NT2/D1 (cell line): ENCODE results near the gene TRIM69.
"Not testable (repeated sequence)": the region's sequence is repeated elsewhere in the genome, so short reads cannot be mapped to it uniquely, and the experiment has no call there.

Experiments used
- SUZ12 ChIP-seq: IDR thresholded peaks from 2 replicates; pipeline ENCODE4 v1.6.1; 2011; ENCODE audit not compliant: insufficient read length, insufficient read depth; ENCODE audit errors: extremely low read depth
- YY1 ChIP-seq: IDR thresholded peaks from 2 replicates; pipeline ENCODE4 v1.6.1; 2011; ENCODE audit not compliant: insufficient read length, insufficient read depth
- ZNF274 ChIP-seq: IDR thresholded peaks from 2 replicates; pipeline ENCODE4 v1.6.1; 2011; ENCODE audit warnings: mild to moderate bottlenecking, low read depth, low read length

- not testable (repeated sequence) for TF ChIP-seq ZNF274, SUZ12, YY1
Observed at GRCh38 chr15:44784918-44785274, 48.6 kb downstream of the TRIM69 start.
